Measurements from ENCODE around the gene UBE2D3. TPM values are rescaled to one million over a fixed set of nuclear protein-coding genes. Genes with fewer than 3 reads are reported as not detected.

Gene UBE2D3
- total RNA-seq, 1 donor from 2014 or later, result 301 TPM

DNA sequence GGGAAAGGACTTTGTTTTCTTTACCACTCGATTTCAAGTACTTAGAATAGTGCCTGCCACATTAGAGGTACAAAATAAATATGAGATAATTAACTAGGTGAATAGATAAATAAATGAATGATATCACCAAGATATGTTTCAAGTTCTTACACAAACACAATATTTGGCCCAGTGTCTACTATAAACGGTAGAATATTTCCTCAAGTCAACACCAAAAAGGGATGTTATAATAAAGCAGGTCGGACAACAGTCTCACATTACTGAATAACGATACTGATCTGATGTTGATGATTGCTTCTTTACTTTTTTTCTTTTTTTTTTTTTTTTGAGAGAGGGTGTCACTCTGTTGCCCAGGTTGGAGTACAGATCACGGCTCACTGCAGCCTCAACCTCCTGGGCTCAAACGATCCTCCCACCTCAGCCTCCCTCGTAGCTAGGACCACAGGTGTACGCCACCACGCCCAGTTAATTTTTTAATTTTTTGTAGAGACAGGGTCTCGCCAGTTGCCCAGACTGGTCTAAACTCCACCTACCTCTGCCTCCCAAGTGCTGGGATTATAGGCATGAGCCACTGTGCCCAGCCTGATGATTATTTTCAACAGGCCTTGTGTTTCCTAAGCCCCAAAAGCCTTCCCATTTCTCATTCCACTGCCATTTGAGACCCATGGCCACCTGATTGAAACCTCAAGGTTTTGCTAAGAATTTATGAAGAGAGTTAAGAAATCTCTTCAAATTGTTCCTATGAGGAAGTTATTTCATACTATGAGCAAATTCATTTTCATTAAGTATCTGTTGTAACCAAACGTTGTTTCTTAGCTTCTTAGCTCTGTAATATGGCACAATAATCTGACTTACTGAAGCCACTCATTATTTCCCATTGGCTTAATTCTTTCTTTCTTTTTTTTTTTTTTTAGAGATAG, 68.8 kb downstream of the UBE2D3 start:
- no peak for DNase-seq (ENCODE audit: low read depth in 2 of 2)

- no peak for DNase-seq (ENCODE audit: low read depth in 2 of 2)
Observed at GRCh38 chr4:102757681-102758080, 69.7 kb downstream of the UBE2D3 start.

DNA sequence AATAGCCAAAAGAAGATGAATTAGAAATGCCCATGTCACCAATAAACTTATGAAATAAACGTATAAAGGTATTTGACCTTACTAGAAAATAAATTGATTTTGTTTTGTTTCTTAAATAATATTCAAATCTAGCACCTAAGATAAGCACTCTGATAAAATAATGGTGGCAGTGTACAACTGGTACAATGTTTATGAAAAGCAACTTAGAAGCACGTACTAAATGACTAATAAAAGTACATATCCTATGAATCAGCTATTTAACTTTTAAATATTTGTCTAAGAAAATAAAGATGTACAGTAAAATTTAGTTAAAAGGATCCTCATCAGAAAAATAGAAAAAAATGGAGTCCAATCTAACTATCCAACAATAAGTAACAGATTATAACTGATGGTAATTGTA, 73.3 kb downstream of the UBE2D3 start:
- DNase-seq (ENCODE audit: low read depth in 2 of 2), result no peak

GRCh38 chr4:102751941-102752340, 75.4 kb downstream of the UBE2D3 start:
- DNase-seq (ENCODE audit: low read depth in 2 of 2), result no peak

Other genes starting within 250 kb of the UBE2D3 start
- gene MANBA, start 66.6 kb downstream of the UBE2D3 start, total RNA-seq, result 8.3 and 12.3 TPM in 2 replicates
- gene CISD2, start 41.4 kb upstream of the UBE2D3 start, total RNA-seq, result 31.2 and 36.7 TPM in 2 replicates
- gene SLC9B1, start 192.2 kb upstream of the UBE2D3 start, total RNA-seq, result 0.13 and 0.51 TPM in 2 replicates
- 17.8 and 18.5 TPM in 2 replicates for gene SLC9B2, start 249.2 kb upstream of the UBE2D3 start, total RNA-seq

Data from dermis microvascular lymphatic vessel endothelial cell (primary cell).